Mucosa of stomach (tissue), 1 donor: Measurements from ENCODE around the gene ELOVL5.
A peak's percentile ranks its signal among the peaks of the same experiment; 100 is the strongest.
"Not testable (repeated sequence)": the region's sequence is repeated elsewhere in the genome, so short reads cannot be mapped to it uniquely, and the experiment has no call there.

ENCODE experiments used
- H3K27me3 ChIP-seq: one replicate; pipeline ENCODE4 v1.7.0; 2013; ENCODE audit warnings: mild to moderate bottlenecking, low read length; ENCODE audit not compliant: control insufficient read depth, insufficient read depth
- H3K36me3 ChIP-seq: one replicate; pipeline ENCODE4 v1.7.0; 2013; ENCODE audit warnings: low read length; ENCODE audit not compliant: control insufficient read depth, insufficient read depth
- H3K4me1 ChIP-seq: one replicate; pipeline ENCODE4 v1.7.0; 2013; ENCODE audit warnings: mild to moderate bottlenecking, low read length; ENCODE audit not compliant: control insufficient read depth, insufficient read depth
- H3K4me3 ChIP-seq: one replicate; pipeline ENCODE4 v1.7.0; 2013; ENCODE audit warnings: low read length
- H3K9ac ChIP-seq: one replicate; pipeline ENCODE4 v1.7.0; 2013; ENCODE audit warnings: mild to moderate bottlenecking, low read length, moderate library complexity
- H3K9me3 ChIP-seq: one replicate; pipeline ENCODE4 v1.7.0; 2013; ENCODE audit warnings: mild to moderate bottlenecking, low read length, moderate library complexity; ENCODE audit not compliant: control insufficient read depth
- donor health status: Pancreatic carcinoma.

ELOVL5 gene

DNA sequence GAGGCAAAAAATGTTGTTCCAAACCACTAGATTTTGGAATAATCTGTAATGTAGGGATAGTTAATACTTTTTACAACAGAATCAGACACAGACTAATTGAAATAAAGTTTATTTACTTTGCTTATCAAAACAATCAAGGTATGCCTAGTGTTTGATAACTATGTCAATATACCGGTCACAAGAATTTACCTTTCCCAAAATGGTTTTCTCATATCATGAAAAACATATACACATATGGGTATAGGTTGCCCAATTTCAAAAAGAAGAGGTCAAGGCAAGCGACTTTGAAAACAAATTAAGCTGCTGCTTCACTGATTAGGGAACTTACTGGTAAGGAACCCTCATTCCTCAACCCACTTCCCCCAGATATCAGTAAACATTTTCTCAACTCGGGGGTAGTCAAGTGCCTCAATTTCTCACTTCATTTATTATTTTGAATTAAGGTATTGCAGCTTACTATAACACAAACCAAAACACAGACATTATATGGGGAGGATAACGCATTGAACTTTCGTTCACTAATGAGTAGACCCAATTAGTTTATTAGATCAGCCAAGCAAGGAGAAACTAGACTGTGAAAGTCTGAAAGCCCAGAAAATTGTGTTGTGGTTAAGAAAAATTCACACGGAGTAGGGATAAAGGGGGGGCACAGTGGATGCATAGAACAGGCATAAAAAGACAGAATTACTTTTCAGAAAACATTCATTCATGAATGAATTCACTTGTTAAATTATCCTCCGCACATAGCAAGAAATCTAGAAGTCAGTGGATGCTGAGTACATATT is 9.0 kb upstream of the ELOVL5 start:
- H3K9ac ChIP-seq: no peak overlapping the region
- H3K4me3 ChIP-seq: no peak overlapping the region
- no peaks in the 10 kb centered on the region for H3K9me3 ChIP-seq
- no peaks in the 10 kb centered on the region for H3K36me3 ChIP-seq
- peaks cover 5% of the 10 kb centered on the region for H3K27me3 ChIP-seq
- peaks cover 10% of the 10 kb centered on the region for H3K4me1 ChIP-seq

GRCh38 chr6:53353624-53354023 is 4.9 kb upstream of the ELOVL5 start:
- Histone ChIP-seq H3K9ac (no peak overlapping the region), H3K27me3 (peaks cover 18% of the 10 kb centered on the region)

GRCh38 chr6:53352360-53352759 is 3.6 kb upstream of the ELOVL5 start:
- peaks cover 8% of the 10 kb centered on the region for H3K4me1 ChIP-seq
- H3K9ac ChIP-seq: no peak overlapping the region
- H3K9me3 ChIP-seq: no peaks in the 10 kb centered on the region
- H3K36me3 ChIP-seq: no peaks in the 10 kb centered on the region
- peaks cover 30% of the 10 kb centered on the region for H3K27me3 ChIP-seq
- no peak overlapping the region for H3K4me3 ChIP-seq

More at GRCh38 chr6:53353624-53354023, 4.9 kb upstream of the ELOVL5 start:
- Histone ChIP-seq H3K36me3 (no peaks in the 10 kb centered on the region), H3K4me1 (peaks cover 13% of the 10 kb centered on the region), H3K9me3 (no peaks in the 10 kb centered on the region), H3K4me3 (no peak overlapping the region)

- Histone ChIP-seq H3K9ac (peak overlapping the region; percentile 72), H3K4me3 (peak overlapping the region; percentile 60)
These were observed 501 bp upstream of the ELOVL5 start for GRCh38 chr6:53349209-53349693.

DNA sequence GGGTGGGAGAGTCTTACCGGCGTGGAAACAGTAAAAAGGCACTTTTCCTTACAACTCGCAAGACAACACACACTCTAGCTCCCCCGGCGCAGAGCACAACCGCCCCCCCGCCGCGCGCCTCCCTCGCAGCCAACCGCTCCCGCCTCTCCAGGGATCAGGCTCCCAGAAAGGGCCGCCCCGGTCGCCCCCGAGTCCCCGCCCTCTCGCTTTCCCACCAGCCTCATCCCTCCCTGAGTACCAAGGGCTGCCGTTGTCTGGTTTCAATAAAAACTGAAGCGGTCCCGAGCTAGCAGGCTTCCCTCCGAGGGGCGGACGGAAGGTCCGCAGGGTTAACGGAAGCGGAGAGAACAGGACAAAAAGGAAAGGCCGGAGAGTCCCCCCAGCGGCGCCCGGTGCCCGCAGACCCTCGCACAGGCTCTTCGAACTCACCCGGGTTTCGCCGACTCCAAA is 804 bp downstream of the ELOVL5 start:
- peaks cover 8% of the 10 kb centered on the region for H3K4me1 ChIP-seq
- no peaks in the 10 kb centered on the region for H3K36me3 ChIP-seq
- no peaks in the 10 kb centered on the region for H3K9me3 ChIP-seq
- H3K27me3 ChIP-seq: peaks cover 27% of the 10 kb centered on the region
- H3K9ac ChIP-seq: peak overlapping the region; percentile 72
- H3K4me3 ChIP-seq: peak overlapping the region; percentile 60

More at GRCh38 chr6:53349209-53349693, 501 bp upstream of the ELOVL5 start:
- Histone ChIP-seq H3K9me3 (no peaks in the 10 kb centered on the region), H3K27me3 (peaks cover 32% of the 10 kb centered on the region), H3K4me1 (peaks cover 8% of the 10 kb centered on the region), H3K36me3 (no peaks in the 10 kb centered on the region)

DNA sequence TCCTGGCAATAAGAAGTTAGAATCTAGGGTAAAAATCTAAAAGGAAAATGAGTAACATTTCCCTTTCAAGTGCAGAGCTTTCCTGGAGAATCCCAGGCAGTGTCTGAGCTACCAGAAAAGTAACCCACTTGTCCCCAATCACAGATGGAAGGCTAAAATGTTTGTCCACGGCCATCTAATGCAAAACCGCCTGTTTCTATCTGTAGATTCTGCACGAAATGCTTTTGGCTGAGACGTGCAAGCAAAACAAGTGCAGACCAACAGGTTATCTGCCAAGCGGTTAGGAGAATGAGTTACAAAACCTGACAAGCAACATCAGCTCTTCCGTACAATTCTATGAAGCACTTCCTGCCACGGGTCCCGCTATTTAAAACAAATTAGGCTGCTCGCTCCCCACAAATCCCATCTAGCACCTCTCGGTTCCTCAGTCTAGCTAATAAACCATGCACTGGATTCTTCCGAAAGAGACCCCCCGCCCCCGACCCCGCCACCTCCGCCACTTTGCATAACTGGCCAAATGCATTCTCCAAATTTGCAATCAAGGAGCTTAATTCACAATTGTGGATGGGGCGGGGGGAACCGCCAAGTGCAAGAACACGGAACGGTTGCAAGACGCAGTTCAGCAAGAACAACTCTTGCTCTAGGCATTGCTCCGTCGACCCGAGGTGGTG is 1.4 kb downstream of the ELOVL5 start:
- Histone ChIP-seq H3K9ac (peak overlapping the region; percentile 72), H3K27me3 (peaks cover 27% of the 10 kb centered on the region), H3K4me3 (peak overlapping the region; percentile 60), H3K36me3 (no peaks in the 10 kb centered on the region), H3K9me3 (no peaks in the 10 kb centered on the region), H3K4me1 (peaks cover 8% of the 10 kb centered on the region)

GRCh38 chr6:53346049-53346448 is 2.7 kb downstream of the ELOVL5 start:
- not testable (repeated sequence) for H3K9ac ChIP-seq, H3K4me3 ChIP-seq, H3K36me3 ChIP-seq, H3K4me1 ChIP-seq, H3K9me3 ChIP-seq
- peaks cover 27% of the 10 kb centered on the region for H3K27me3 ChIP-seq

DNA sequence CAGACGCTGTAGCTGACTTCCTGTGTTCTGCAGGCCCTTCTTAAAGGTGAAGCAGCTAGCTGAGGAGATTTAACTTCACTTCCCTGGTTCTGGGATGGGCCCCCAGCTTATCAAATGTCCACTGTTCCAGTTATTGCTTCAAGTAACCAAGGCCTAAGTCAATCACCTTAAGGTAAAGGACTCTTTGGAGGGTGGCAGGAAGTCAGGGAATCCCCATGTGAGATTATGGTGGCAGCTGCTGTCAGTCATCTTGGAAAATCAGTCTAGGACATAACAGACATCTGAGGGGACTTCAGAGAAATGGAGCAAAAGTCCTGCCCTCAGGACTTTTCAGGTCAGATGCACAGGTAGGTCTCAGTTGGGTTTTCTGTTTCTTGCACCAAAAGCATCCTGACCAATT is 3.8 kb downstream of the ELOVL5 start:
- Histone ChIP-seq H3K27me3 (peaks cover 27% of the 10 kb centered on the region), H3K9ac (no peak overlapping the region), H3K4me1 (peaks cover 8% of the 10 kb centered on the region), H3K4me3 (no peak overlapping the region), H3K9me3 (no peaks in the 10 kb centered on the region), H3K36me3 (no peaks in the 10 kb centered on the region)

- H3K9me3 ChIP-seq: no peaks in the 10 kb centered on the region
- peaks cover 9% of the 10 kb centered on the region for H3K27me3 ChIP-seq
- no peak overlapping the region for H3K4me3 ChIP-seq
- no peak overlapping the region for H3K9ac ChIP-seq
- H3K36me3 ChIP-seq: no peaks in the 10 kb centered on the region
- no peaks in the 10 kb centered on the region for H3K4me1 ChIP-seq
These were observed 5.7 kb downstream of the ELOVL5 start for GRCh38 chr6:53343092-53343491.

DNA sequence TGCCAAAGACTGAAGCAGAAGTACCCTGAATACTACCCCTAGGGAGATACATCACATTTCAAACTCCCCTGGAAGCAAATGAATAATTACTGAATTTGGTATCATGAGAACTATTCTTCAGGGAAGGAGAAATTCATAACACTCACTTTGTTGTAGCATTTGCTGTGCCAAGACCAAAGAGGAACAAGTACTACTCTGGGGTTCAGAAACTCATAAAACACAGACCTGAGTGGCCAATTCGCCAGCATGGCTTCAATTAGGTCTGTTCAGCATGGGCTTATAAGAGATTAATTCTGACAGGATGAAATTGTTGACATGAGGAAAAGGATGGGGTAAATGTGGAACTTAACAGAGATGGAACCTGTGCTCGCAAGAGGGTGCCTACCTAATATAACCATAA is 6.5 kb downstream of the ELOVL5 start:
- no peak overlapping the region for H3K4me3 ChIP-seq
- H3K4me1 ChIP-seq: no peaks in the 10 kb centered on the region
- no peak overlapping the region for H3K9ac ChIP-seq
- no peaks in the 10 kb centered on the region for H3K9me3 ChIP-seq
- H3K36me3 ChIP-seq: no peaks in the 10 kb centered on the region
- peaks cover under 1% of the 10 kb centered on the region for H3K27me3 ChIP-seq

DNA sequence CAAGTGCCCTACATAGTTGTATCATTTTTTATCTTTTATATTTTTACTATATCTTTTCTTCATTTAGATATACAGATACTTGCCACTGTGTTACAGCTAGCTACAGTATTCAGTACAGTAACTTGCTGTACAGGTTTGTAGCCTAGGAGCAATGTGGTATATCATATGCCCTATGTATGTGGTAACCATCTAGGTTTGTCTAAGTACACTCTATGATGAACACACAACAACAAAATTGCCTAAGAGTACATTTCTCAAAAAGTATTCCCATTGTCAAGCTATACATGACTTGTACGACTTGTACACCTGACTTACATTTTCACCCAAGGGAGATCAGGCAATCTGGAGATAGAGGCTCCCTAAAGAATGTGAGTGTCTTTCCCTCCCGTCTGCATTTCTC is 8.2 kb downstream of the ELOVL5 start:
- no peaks in the 10 kb centered on the region for H3K27me3 ChIP-seq
- H3K36me3 ChIP-seq: no peaks in the 10 kb centered on the region
- H3K4me3 ChIP-seq: no peak overlapping the region
- H3K9ac ChIP-seq: no peak overlapping the region
- H3K4me1 ChIP-seq: no peaks in the 10 kb centered on the region
- H3K9me3 ChIP-seq: no peaks in the 10 kb centered on the region

DNA sequence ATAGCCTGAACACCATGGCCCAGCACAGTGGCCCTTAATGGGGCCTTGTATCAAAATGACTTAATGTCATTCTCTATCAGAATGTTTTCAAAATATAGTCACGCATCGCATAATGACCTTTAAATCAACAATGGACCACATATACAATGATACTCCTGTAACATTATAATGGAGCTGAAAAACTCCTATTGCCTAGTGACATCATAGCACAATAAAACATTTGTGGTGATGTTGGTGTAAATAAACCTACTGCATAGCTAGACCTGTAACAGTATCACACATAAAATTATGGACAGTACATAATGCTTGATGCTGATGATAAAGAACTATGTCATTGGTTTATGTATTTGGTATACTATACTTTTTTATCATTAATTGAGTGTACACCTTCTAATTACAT is 9.3 kb downstream of the ELOVL5 start:
- Histone ChIP-seq H3K9ac (no peak overlapping the region), H3K36me3 (no peaks in the 10 kb centered on the region), H3K27me3 (no peaks in the 10 kb centered on the region), H3K4me3 (no peak overlapping the region), H3K9me3 (no peaks in the 10 kb centered on the region), H3K4me1 (peaks cover 8% of the 10 kb centered on the region)
